ENCODE measurements around the gene CAMK2D.
A peak's percentile ranks its signal among the peaks of the same experiment; 100 is the strongest.

Gene CAMK2D

GRCh38 chr4:113565702-113566012 lies 195.9 kb downstream of the CAMK2D start:
- DNase-seq (ENCODE audit: low read depth, low spot score): no peak

- no peak for DNase-seq (ENCODE audit: low read depth, low spot score)
Measured at GRCh38 chr4:113564493-113564892, 197.0 kb downstream of the CAMK2D start.

- DNase-seq (ENCODE audit: low read depth, low spot score): no peak
Measured at GRCh38 chr4:113563691-113564378, 197.7 kb downstream of the CAMK2D start.

- no peak for DNase-seq (ENCODE audit: low read depth, low spot score)
Measured at GRCh38 chr4:113561758-113562157, 199.8 kb downstream of the CAMK2D start.

GRCh38 chr4:113561092-113561491 lies 200.4 kb downstream of the CAMK2D start:
- DNase-seq (ENCODE audit: low read depth, low spot score): no peak

GRCh38 chr4:113560579-113560978 lies 201.0 kb downstream of the CAMK2D start:
- DNase-seq (ENCODE audit: low read depth, low spot score): no peak

GRCh38 chr4:113559947-113560346 lies 201.6 kb downstream of the CAMK2D start:
- DNase-seq (ENCODE audit: low read depth, low spot score): no peak

GRCh38 chr4:113556382-113557134 lies 205.0 kb downstream of the CAMK2D start:
- no peak for DNase-seq (ENCODE audit: low read depth, low spot score)

- no peak for DNase-seq (ENCODE audit: low read depth, low spot score)
Measured at GRCh38 chr4:113555868-113556267, 205.7 kb downstream of the CAMK2D start.

- DNase-seq (ENCODE audit: low read depth, low spot score): no peak
Measured at GRCh38 chr4:113553082-113553481, 208.5 kb downstream of the CAMK2D start.

- no peak for DNase-seq (ENCODE audit: low read depth, low spot score)
Measured at GRCh38 chr4:113550510-113550909, 211.0 kb downstream of the CAMK2D start.

GRCh38 chr4:113548303-113548702 lies 213.2 kb downstream of the CAMK2D start:
- DNase-seq (ENCODE audit: low read depth, low spot score): no peak

- peak; percentile 88 for DNase-seq (ENCODE audit: low read depth, low spot score)
Measured at GRCh38 chr4:113547487-113548042, 214.0 kb downstream of the CAMK2D start.

- no peak for DNase-seq (ENCODE audit: low read depth, low spot score)
Measured at GRCh38 chr4:113541933-113542332, 219.6 kb downstream of the CAMK2D start.

GRCh38 chr4:113540859-113541258 lies 220.7 kb downstream of the CAMK2D start:
- peak; percentile 9 for DNase-seq (ENCODE audit: low read depth, low spot score)

- DNase-seq (ENCODE audit: low read depth, low spot score): no peak
Measured at GRCh38 chr4:113539408-113539807, 222.1 kb downstream of the CAMK2D start.

GRCh38 chr4:113537628-113538027 lies 223.9 kb downstream of the CAMK2D start:
- DNase-seq (ENCODE audit: low read depth, low spot score): no peak

- no peak for DNase-seq (ENCODE audit: low read depth, low spot score)
Measured at GRCh38 chr4:113537203-113537602, 224.3 kb downstream of the CAMK2D start.

- DNase-seq (ENCODE audit: low read depth, low spot score): no peak
Measured at GRCh38 chr4:113534711-113535110, 226.8 kb downstream of the CAMK2D start.

- DNase-seq (ENCODE audit: low read depth, low spot score): no peak
Measured at GRCh38 chr4:113531572-113531971, 230.0 kb downstream of the CAMK2D start.

GRCh38 chr4:113528395-113528794 lies 233.1 kb downstream of the CAMK2D start:
- no peak for DNase-seq (ENCODE audit: low read depth, low spot score)

- DNase-seq (ENCODE audit: low read depth, low spot score): no peak
Measured at GRCh38 chr4:113525521-113525920, 236.0 kb downstream of the CAMK2D start.

Data from activated naive CD8-positive, alpha-beta T cell treated with anti-CD3 and anti-CD28 coated beads, Interleukin-2, amount 50 U/mL, for 16 hours (primary cell).